Stimulated activated CD4-positive, alpha-beta T cell treated with anti-CD3 and anti-CD28 coated beads, Interleukin-12 subunit alpha, Interleukin-12 subunit beta, amount 100 ng/mL, for 24 hours (primary cell): Measurements from ENCODE around the gene MARK4.

Experiments
- DNase-seq, 2 experiments: peaks; one replicate each; pipeline ENCODE4 v3.0.0-alpha.2; 2020; ENCODE audit warnings: low read depth in 2 of 2

MARK4 gene

GRCh38 chr19:45339629-45340028 lies 88.6 kb downstream of the MARK4 start:
- no peak for DNase-seq

GRCh38 chr19:45340232-45340898 lies 89.3 kb downstream of the MARK4 start, which contains the start of gene KLC3:
Gene KLC3, plus strand, starts transcription at chr19:45340750. Its CDS starts 4,792 bp downstream, at chr19:45345542.
- DNase-seq, result peak in 1 of 2 experiments; percentile 21

- DNase-seq, result no peak
Measured at GRCh38 chr19:45340899-45341453, 89.9 kb downstream of the MARK4 start.

GRCh38 chr19:45342911-45343310 lies 91.8 kb downstream of the MARK4 start:
- no peak for DNase-seq

GRCh38 chr19:45344621-45345505 lies 93.8 kb downstream of the MARK4 start:
- DNase-seq, result no peak

GRCh38 chr19:45345506-45345860 lies 94.4 kb downstream of the MARK4 start:
- no peak for DNase-seq

GRCh38 chr19:45346449-45346848 lies 95.4 kb downstream of the MARK4 start:
- no peak for DNase-seq

GRCh38 chr19:45347570-45348366 lies 96.7 kb downstream of the MARK4 start:
- no peak for DNase-seq

GRCh38 chr19:45348367-45349125 lies 97.5 kb downstream of the MARK4 start:
- no peak for DNase-seq

- no peak for DNase-seq
Measured at GRCh38 chr19:45349126-45349415, 98.0 kb downstream of the MARK4 start.

- DNase-seq, result no peak
Measured at GRCh38 chr19:45349430-45349941, 98.4 kb downstream of the MARK4 start.

GRCh38 chr19:45350477-45351058 lies 99.5 kb downstream of the MARK4 start:
- no peak for DNase-seq

- DNase-seq, result no peak
Measured at GRCh38 chr19:45351401-45351952, 100.4 kb downstream of the MARK4 start.

- no peak for DNase-seq
Measured at GRCh38 chr19:45352062-45352461, 101.0 kb downstream of the MARK4 start.

- DNase-seq, result no peak
Measured at GRCh38 chr19:45352471-45352870, 101.4 kb downstream of the MARK4 start.

GRCh38 chr19:45352914-45353796 lies 102.1 kb downstream of the MARK4 start:
- DNase-seq, result no peak

GRCh38 chr19:45354241-45354842 lies 103.3 kb downstream of the MARK4 start:
- no peak for DNase-seq
